GOT3 (cell line): ENCODE results near the gene CNGA4.

Source experiments
- DNase-seq: peaks from one replicate; lab custom pipeline; 2025; ENCODE audit warnings: mixed read lengths; lab: John Stamatoyannopoulos, UW

CNGA4 gene, protein sequence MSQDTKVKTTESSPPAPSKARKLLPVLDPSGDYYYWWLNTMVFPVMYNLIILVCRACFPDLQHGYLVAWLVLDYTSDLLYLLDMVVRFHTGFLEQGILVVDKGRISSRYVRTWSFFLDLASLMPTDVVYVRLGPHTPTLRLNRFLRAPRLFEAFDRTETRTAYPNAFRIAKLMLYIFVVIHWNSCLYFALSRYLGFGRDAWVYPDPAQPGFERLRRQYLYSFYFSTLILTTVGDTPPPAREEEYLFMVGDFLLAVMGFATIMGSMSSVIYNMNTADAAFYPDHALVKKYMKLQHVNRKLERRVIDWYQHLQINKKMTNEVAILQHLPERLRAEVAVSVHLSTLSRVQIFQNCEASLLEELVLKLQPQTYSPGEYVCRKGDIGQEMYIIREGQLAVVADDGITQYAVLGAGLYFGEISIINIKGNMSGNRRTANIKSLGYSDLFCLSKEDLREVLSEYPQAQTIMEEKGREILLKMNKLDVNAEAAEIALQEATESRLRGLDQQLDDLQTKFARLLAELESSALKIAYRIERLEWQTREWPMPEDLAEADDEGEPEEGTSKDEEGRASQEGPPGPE

DNA sequence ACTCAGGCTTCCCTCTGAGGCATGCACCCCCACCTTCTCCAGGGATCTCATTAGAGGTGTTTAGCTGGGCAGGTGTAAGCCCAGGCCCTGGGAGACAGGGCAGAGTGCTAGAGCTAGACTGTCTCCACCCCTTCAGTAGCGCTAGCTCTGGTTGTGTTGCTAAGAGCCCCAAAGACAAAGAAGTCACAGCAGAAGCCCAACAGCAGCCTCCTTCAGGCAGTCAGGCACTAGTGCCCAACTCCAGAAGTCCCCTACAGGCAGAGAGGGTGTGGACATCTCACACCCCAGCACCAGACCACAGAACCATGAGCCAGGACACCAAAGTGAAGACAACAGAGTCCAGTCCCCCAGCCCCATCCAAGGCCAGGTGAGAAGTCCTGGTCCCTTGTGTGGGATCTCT, at the start of gene CNGA4:
Gene CNGA4 (plus strand): TSS at position 188 of the 400 bp plus-strand sequence. CDS start 118 bp downstream, at position 306.
- no peak for DNase-seq

DNA sequence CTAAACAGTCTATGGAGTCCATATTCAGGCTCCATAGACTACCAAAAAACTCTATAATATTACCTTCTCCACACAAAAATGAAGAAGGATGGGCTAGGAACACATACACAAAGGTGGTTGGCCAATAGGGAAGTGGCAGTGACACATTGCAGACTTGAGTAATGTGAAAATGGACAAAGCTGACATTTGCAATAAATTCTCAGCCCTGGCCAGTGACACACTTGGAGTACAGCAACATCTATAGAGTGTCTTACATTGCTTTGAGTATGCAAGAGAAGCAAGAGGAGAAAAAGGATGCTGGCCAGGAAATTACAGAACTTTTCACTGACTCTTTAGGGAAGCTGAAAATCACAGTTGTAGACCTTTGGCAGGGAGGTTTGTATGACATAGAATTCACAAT, 47.1 kb upstream of the CNGA4 start:
- no peak for DNase-seq

DNA sequence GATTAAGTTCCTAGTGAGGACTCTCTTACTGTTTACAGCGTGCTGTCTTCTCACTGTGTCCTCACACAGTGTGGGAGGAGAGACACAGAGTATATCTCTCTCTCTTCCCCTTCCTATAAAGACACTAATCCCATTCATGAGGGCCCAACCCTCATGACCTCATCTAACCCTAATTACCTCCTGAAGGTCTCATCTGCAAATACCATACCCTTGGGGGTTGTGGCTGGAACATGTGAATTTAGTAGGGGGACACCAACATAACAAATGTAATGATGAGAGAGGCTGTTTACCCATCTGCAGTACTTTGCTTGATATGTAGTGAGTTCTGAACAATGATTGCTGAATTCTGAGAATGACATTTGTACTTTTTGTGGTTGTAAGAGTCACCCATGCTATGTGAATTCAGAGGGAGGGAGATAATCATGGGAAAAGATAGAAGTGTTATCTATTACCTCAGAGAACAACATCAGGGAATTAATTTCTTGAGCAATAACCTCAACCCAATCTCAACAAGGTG, 44.8 kb upstream of the CNGA4 start:
- DNase-seq, result no peak

DNA sequence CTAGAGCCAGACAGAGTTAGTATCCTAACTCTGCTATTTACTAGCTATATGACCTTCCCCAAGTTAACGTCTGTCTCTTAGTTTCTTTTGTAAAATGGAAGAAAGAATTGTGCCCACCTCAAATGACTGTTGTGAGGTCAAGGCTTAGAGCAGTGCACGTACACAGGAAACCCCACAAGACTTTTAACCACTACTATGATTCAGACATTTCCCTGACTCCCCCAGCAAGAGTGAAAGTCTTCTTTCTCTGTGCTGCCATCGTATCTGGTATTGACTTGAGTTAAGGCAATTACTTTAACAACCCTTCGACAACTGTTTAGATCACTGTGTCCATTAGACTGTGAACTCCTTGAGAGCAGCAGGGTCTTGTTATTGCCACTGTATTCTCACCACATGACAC, 42.5 kb upstream of the CNGA4 start:
- DNase-seq, result no peak

DNA sequence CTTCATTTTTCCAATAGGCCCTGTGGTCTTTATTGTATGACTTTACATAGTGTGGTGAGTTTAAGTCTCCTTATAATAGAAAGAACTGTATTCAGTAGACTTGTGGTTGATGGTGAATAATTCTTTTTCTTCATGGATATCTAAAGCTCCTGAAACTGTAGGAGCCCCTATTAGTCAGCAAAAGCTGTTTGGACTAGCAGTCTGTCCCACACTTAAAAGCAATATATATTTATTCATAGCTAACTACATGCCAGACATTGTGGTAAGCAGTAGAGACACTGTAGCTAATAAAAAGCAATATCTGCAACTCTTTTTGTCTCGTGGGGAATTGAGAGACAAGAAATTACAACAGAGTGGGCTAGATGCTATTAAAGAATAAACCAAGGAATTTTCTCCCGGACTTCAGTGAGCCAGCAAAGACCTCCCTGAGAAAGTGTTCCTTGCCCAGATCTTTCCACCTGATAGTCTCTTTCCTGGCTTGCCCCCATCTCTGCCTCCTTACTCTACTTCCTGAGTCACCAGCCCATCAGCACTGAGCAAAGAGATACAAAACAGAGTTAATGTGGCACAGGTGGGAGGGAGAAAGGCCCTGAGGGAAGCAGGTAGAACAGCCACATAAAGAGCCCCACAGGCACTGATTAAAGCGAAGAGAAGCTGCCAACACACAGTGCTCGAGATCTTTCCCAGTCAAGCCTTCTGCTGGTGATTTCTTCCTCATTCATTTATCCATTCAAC, 41.3 kb upstream of the CNGA4 start:
- DNase-seq, result no peak

DNA sequence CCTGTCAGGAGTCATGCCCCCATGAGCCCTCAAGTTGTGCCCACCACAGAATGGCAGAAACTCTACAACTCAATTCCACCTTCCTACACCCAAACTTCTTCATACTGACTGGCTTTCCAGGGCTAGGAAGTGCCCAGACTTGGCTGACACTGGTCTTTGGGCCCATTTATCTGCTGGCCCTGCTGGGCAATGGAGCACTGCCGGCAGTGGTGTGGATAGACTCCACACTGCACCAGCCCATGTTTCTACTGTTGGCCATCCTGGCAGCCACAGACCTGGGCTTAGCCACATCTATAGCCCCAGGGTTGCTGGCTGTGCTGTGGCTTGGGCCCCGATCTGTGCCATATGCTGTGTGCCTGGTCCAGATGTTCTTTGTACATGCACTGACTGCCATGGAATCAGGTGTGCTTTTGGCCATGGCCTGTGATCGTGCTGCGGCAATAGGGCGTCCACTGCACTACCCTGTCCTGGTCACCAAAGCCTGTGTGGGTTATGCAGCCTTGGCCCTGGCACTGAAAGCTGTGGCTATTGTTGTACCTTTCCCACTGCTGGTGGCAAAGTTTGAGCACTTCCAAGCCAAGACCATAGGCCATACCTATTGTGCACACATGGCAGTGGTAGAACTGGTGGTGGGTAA, 39.6 kb upstream of the CNGA4 start, which contains the start of gene OR52W1:
Gene OR52W1 (plus strand): TSS at position 51 of the 637 bp plus-strand sequence. CDS start 0 bp downstream, at position 51.
- DNase-seq, result no peak

DNA sequence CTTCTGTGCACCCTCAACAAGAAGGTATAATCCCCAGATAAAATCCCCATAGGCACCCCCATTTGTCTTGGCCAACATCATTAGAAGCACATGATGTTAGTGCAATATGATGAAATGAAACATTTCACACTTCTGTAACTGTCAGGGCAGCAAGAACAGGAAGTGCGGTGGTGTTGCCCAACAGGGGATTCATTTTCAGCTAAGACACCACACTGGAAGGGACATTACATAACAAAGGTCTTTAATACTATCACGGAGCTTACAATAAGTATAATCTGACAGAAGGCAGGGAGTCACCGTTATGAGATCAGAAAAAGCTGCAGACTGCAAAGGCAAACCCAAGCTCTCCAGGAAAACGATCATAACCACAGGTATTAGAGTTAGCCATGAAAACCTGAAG, 37.9 kb upstream of the CNGA4 start:
- no peak for DNase-seq

DNA sequence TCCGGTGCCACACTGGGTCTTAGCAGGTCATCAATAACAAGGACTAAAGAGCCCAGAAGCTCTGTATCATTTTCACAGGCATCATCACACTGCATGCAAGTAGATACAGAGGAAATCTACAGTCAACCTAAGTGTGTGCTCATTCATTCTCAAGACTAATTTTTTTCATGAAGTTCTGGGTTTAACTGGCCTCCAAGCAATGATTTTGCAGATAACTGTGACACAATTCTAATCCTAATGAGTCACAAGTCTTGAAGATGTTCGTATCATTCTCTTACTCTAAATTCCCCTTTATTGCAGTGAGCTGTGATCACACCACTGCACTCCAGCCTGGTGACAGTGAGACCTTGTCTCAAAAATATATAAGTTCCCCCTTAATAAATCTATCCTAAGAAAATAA, 37.4 kb upstream of the CNGA4 start:
- no peak for DNase-seq

DNA sequence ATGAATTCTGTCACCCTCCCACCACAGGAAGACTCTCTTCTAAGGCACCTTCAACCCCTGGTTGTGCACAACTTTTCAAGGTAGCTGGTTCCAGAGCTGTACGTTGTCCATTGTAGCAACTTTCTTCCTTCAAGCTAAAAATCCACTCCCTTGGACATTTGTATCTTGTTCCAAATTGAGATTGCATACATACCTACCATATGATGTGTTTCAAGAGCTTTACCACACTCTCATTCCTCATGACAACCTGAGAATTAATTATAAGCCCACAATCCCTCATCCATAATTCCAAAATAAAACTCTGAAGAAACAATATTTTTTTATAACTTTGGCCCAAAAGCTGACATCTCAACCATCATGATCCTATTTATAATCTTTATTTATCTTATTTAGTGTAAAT, 36.8 kb upstream of the CNGA4 start:
- DNase-seq, result no peak

DNA sequence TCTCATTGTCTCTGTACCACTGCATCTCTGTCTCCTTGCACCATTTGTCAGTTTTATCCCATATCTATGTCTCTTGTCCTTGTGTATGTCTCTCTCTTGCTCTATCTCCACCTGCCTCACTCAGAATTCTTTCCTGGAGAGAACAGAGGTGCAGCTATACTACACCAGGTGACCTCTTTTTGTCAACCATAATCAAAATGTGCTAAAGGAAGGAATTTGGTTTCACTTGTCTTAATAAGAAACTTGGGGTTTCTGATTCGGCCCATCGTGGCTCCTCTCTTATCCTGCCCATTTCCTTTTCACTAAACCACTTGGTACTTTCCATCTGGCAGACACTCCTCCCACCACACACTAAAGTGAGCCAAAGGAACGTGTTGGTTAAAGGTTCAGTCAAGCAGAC, 35.6 kb upstream of the CNGA4 start:
- DNase-seq, result no peak

DNA sequence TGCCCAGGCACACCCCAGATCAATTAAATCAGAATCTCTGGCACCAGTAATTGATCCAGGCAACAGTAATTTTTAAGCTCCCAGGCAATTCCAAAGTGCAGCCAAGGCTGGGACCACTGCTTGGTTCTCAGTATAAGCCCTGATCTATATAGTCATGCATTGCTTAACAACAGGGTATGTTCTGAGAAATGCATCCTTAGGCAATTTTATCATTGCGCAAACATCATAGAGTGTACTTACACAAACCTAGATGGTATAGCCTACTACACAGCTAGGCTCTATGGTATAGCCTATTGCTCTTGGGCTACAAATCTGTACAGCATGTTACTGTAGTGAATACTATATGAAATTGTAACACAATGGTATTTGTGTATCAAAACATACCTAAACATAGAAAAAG, 34.2 kb upstream of the CNGA4 start:
- no peak for DNase-seq

DNA sequence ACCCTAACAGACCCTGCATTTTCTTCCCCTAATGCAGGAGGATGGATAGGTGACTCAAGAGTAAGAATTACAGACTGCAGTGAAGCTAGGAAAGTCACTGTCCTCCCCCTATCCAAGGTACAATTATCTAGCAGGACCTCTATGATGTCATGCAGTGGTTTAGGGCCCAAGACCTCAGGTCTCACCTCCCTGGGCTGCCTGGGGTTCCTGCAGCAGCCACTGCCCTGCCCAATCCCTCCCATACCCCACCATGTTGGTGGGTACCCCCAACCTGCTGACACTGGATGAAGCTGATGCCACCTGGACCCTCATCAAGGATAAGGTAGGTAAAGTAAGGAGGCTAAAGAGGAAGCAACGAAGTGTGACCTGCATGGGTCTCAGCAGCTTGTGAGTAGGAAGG, 33.5 kb upstream of the CNGA4 start, which contains the start of gene C11orf42:
Gene C11orf42 (plus strand): TSS at position 192 of the 400 bp plus-strand sequence. CDS start 59 bp downstream, at position 251.
- no peak for DNase-seq

DNA sequence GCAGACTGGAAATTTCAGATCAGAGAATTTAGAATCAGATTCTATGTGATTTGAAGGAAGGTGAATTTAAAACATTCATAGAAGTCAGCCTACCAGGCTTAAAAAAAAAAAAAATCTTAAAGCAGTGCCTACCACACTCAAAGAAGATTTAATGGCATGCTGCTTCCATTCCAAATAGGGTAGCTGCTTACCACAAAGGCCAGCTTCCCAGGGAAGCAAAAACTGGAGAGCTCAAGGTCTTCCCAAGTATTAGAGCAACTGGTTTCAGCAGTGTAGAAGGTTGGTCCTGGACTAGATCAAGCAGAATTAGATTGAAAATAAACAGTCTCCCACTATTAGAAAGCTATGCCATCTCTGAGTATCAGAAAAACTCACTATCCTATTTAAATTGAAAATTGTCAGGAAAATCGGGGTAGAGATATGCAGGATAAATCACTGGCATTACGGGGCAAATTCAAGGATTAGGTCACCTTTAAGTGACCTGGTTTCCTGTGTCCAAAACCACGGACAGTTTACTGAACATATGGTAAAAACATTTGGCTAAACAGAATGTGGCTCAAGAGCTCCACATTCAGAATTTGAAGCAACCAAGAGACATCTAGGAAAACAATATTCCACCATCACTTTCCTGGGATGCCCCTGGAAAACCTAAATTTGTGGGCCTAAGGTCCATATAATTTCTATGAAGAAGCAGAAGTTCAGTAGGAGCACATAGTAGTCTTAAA, 32.3 kb upstream of the CNGA4 start:
- no peak for DNase-seq

DNA sequence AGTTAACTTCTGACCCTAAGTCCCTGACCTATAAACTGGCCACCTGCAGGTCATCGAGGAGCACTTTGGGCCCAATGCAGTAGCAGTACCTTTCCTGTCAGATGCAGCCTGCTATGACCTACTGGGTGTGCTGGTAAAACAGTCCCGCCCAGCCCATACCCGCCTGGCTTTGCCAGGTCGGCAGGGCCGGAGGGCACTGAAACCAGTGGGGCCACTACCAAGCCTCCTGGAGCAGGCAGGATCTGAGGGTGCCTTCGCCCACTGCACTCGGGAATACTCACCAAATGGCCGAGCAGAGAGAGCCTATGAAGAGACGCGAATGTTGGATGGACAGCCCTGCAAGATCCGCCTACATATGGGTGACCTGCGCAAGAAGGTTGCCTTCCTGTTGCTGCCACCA, 29.1 kb upstream of the CNGA4 start:
- no peak for DNase-seq

DNA sequence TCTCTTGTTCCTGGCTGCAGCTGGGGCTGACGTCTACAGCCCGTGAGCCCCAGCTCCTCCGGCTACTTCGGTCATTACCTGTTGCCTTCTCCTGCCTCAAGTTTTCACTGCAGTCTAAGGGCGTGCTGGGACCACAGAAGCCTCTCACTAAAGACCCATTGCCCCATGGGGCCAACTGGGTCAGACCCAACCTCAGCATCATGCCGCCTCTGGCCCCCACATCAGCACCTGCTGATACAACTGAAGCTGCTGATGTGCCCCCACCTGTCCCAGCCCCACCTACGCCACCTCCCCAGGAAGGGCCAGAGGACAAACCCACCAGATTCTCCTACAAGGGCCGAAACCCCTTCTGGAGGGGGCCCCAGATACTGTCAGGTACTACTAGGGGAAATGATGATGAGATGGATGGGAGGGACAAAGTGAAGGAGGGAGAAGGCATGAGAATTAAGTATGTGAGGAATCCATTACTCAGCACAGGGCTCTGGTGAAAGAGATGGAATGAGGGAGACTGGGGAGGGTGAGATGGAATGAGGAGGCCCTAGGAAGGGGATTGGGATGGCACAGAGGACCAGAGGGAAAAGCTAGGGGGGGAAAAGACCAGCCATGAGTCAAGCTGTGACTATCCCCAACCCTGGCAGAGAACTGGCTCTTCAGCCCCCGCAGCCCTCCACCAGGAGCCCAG, 28.5 kb upstream of the CNGA4 start:
- DNase-seq, result no peak

DNA sequence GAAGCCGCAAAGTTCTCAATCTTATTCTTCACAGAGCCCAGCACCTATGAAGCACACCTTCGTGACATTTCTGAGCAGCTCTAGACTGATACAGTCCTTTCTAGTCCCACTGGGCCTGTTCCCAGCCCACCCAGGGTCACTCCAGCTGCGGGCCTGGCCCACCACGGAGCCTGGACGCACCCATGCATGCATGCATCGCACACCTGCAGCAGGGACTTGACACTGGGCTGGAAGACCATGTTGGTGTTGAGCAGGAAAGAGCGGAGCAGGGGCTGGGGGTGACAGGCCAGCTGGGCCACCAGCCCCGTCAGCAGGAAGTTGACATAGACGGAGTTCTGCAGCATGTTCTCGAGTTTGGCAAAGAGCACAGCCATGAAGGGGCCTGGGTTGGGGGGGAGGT, 24.4 kb upstream of the CNGA4 start:
- no peak for DNase-seq

DNA sequence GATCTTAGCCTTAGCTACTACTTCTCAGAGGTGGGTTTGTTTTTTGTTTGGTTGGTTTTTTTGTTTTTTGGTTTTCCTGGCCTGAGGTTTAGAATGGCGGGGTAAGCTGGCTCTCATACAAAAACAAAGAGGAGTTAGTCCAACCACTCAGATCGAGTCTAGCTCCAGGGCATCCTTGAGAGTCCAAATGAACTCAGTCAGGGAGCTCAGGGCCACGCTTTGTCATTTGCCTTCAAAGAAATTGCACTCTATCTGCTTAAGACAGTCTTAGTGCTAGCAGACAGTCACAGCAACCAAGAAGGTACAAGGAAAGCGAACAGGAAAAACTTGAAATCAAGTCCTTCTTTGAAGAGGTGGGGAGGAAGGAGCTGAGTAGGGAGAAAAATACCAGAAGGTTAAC, 22.4 kb upstream of the CNGA4 start:
- DNase-seq, result no peak

DNA sequence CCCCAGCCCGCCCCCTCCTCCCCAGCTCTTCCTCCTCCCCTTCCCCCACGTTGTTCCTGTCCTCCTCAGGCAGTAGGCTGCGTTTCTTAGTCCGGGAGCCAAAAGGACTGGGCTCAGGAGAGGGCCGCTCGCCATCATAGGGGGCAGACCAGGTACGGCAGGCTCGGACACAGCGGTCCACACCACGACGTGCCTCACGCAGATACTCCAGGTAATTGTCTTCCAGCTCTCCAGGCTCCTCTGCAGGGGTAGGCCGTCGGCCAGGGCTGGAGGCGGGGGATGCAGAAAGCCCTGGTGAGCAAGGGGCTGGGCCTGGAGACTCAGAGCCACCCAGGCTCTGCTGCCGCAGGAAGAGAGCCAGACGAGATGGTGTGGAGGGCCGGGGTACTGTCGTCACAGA, 21.2 kb upstream of the CNGA4 start:
- DNase-seq, result no peak

DNA sequence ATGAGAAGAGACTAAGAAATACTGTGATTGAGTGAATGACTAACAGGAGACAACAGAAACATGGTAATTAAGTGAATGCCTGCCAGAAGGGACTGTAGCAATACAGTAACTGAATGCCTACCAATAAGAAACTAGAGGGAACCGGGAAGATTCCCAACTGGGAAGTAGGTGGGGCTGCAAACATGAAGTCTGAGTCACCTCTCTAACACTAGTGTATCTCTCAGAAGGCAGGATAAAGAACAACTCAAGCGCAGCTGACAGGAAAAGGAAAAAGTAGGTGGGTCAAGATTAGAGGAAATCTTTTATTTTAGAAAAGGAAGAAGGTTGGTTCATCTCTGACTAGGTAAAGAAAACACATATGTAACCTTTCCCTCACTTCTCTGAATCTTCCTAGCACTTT, 19.5 kb upstream of the CNGA4 start:
- DNase-seq, result no peak

DNA sequence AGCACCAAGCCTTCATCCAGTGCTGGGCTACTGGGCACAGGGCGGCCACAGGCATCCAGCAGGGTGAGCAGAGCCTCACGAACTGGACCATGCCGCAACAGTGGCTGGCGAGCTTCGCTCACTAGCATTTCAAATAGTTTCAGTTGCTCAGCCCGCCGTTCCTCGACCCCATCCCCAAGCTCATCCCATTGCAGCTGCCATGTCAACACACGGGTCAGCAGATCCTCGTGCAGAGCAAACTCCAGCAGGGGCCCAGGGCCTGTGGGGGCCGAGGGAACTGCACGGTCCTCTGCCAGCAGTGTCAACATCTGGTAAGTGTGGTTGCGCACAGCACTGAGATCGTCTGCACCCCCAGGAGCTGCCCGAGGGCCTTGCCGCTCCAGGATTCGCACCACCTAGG, 15.0 kb upstream of the CNGA4 start:
- no peak for DNase-seq

DNA sequence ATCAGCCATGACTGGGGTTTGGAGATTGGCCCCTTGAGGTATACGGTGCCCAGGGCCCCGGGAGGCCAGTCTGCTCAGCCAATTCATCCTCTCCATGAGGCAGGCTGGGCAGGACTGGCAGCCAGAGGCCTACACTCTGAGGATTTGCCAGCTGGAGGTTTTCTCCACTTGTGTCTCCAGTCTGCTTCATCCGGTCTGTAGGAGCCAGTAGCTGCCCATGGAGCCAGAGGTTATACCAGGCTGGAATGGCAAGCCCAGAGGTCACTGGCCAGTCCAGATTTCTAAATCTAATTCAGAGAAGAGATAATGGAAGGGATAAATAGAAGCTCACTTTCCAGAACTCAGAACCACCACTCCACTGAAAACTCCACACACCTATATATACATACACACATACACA, 14.5 kb upstream of the CNGA4 start:
- DNase-seq, result no peak
